Stomach (tissue), 19 donors: ENCODE results near the gene NPIPB5. TPM values are rescaled to one million over a fixed set of nuclear protein-coding genes. Genes with fewer than 3 reads are reported as not detected.
"Not testable (repeated sequence)": the region's sequence is repeated elsewhere in the genome, so short reads cannot be mapped to it uniquely, and the experiment has no call there.

Experiments
- DNase-seq, 2 donors: peaks; one replicate each; pipeline versions ENCODE4 v3.0.0 to v3.0.0-alpha.2; 2013 to 2019
- H3K27ac ChIP-seq, 5 donors: fragments of 200-600 bp in 4 of 5; sonication (generic) in 4 of 5; one replicate each; pipeline ENCODE4 v1.5.1; 2013 to 2019; ENCODE audit warnings: mild to moderate bottlenecking in 1 of 5, moderate library complexity in 1 of 5
- H3K27me3 ChIP-seq, 3 donors: fragments of 200-600 bp; sonication (generic); one replicate each; pipeline ENCODE4 v1.5.1; 2017 to 2019; ENCODE audit warnings: mixed run types in 1 of 3
- H3K36me3 ChIP-seq, 4 donors: fragments of 200-600 bp; sonication (generic); 1 replicate in 3 of 4; 2 replicates in 1 of 4; pipeline ENCODE4 v1.5.1; 2016 to 2019
- H3K4me1 ChIP-seq, 4 donors: fragments of 200-600 bp; sonication (generic); one replicate each; pipeline ENCODE4 v1.5.1; 2016 to 2019
- H3K4me3 ChIP-seq, 4 donors: fragments of 200-600 bp; sonication (generic) in 3 of 4; one replicate each; pipeline ENCODE4 v1.5.1; 2016 to 2019; ENCODE audit warnings: mild to moderate bottlenecking in 1 of 4
- H3K9me3 ChIP-seq, 4 donors: fragments of 200-600 bp; sonication (generic); one replicate each; pipeline ENCODE4 v1.5.1; 2016 to 2019
- WGBS, 5 donors: extraction: QIAGEN DNeasy Blood & Tissue Kit in 3 of 5; methylation state at CpG; one replicate each; pipeline versions ENCODE4 v1.1.5 to v1.1.7; 2013 to 2018; 5-methylcytosine and 5-hydroxymethylcytosine counted together
- intact Hi-C: fragments of 100-400 bp; cut with DNase I; formaldehyde crosslinking; loops from one replicate; pipeline ENCODE4 v1.15.1; 2023; ENCODE audit warnings: low total_unique reads
- long read RNA-seq, 10 donors: transcript quantifications; one replicate each; lab custom pipeline, GENCODE V29; 2026
- polyA plus RNA-seq, 3 donors: library from polyadenylated mRNA; stranded (reverse); fragments of 200-250 nt; gene quantifications; one replicate each; pipeline ENCODE4 v1.2.3, GENCODE V29; 2013
- total RNA-seq, 5 donors: library from RNA; depleted of rRNA; stranded (reverse); fragments of >200 nt; gene quantifications; one replicate each; pipeline versions ENCODE4 v1.1.0 to v1.2.3, GENCODE V29; 2014 to 2016
- donor health status: healthy with polysubstance abuse.
- donor health status: Bipolar disorder and iron deficiency.
- donor health status: healthy.

Gene NPIPB5
- total RNA-seq (100 to 1,000 TPM; 292 to 994 (median 445) TPM), polyA plus RNA-seq (10 to 100 TPM; 16.0 to 68.8 (median 20.8) TPM)
- long read RNA-seq, donor 1, partial matches to known transcripts = 5 of 5 reads
- long read RNA-seq, donor 1, other reads (novel, unspliced or antisense) = 0 of 5 reads
- long read RNA-seq, donor 2, partial matches to known transcripts = 5 of 7 reads
- long read RNA-seq, donor 2, other reads (novel, unspliced or antisense) = 0 of 7 reads
- long read RNA-seq, donor 3, partial matches to known transcripts = 10 of 11 reads
- long read RNA-seq, donor 3, other reads (novel, unspliced or antisense) = 0 of 11 reads
- long read RNA-seq, donor 4, partial matches to known transcripts = 0 of 1 reads
- long read RNA-seq, donor 4, other reads (novel, unspliced or antisense) = 0 of 1 reads
- long read RNA-seq, donor 5, partial matches to known transcripts = 0 of 1 reads
- long read RNA-seq, donor 5, other reads (novel, unspliced or antisense) = 0 of 1 reads
- long read RNA-seq, donor 6, partial matches to known transcripts = 0 of 6 reads
- long read RNA-seq, donor 6, other reads (novel, unspliced or antisense) = 0 of 6 reads
- long read RNA-seq, donor 7 = 0 reads
- long read RNA-seq, donor 8, partial matches to known transcripts = 0 of 2 reads
- long read RNA-seq, donor 8, other reads (novel, unspliced or antisense) = 0 of 2 reads
- long read RNA-seq, donor 9, partial matches to known transcripts = 0 of 1 reads
- long read RNA-seq, donor 9, other reads (novel, unspliced or antisense) = 0 of 1 reads
- long read RNA-seq, donor 10, partial matches to known transcripts = 0 of 1 reads
- long read RNA-seq, donor 10, other reads (novel, unspliced or antisense) = 0 of 1 reads

DNA sequence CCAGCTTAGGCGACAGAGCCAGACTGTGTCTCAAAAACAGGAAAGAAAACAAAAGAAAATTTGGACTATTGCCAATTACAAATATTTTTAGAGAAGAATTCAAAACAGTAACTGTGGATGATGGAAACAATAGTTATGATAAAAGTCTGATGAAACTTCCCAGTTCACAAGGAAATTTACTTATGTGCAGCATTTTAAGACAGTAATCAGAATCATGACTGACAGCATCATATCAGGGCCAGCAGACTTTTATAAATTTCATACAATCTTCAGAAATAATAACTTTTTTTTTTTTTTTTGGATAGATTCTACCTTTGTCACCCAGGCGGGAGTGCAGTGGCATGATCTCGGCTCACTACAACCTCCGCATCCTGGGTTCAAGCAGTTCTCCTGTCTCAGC lies at the start of gene NPIPB5:
Gene NPIPB5 (plus strand): TSS at position 301 of the 400 bp plus-strand sequence. CDS start 2,911 bp downstream, outside the sequence.
- DNase-seq, intact Hi-C loops, H3K36me3 ChIP-seq, H3K9me3 ChIP-seq, H3K4me1 ChIP-seq, H3K4me3 ChIP-seq, H3K27me3 ChIP-seq, H3K27ac ChIP-seq: not testable (repeated sequence)
- WGBS, 5 donors = no CpG with 5 or more reads among the region's 4 CpGs

DNA sequence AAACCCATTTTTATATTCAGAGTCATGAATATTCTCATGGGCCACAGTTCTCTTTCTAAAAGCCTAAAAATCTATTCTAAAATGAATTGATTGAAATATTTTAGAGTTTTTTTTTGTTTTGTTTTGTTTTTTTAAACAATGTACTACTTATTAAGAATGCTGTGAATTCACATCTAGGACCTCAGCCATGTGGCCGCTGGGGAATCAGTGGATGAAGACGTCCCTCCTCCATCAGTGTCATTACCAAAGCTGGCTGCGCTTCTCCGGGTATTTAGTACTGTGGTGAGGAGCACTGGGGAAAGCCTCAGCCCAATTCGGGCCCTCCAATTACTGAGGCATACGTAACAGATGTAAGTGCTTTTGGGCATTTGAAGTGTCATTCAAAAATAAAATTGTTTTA lies 41.8 kb upstream of the NPIPB5 start:
- WGBS, 5 donors = 89 to 93% (median 91%) methylated on average over 3 to 4 of the region's 6 CpGs; no CpG with 5 or more reads in 1 of the 5 donors
- H3K9me3 ChIP-seq, DNase-seq, H3K4me1 ChIP-seq, H3K36me3 ChIP-seq, H3K27ac ChIP-seq, intact Hi-C loops, H3K27me3 ChIP-seq, H3K4me3 ChIP-seq: not testable (repeated sequence)

DNA sequence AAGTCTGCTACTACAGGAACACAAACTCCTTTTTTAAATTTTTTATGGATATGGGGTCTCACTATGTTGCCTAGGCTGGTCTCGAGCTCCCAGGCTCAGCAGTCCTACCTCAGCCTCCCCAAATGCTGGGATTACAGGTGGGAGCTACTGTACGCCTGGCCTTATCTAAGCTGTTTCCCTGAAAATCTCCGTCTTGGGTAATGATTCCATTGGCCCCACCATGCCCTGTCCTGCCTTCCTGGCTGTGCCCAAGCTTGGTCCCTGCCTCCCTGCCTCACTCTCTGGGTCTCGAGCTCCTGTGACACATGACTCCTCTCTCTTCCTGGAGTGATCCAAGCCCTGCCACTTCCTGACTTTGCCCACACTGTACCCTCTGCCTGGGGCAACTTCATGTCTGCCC lies 27.3 kb downstream of the NPIPB5 start:
- H3K9me3 ChIP-seq, H3K36me3 ChIP-seq, H3K4me3 ChIP-seq, DNase-seq, H3K4me1 ChIP-seq, intact Hi-C loops, H3K27ac ChIP-seq, H3K27me3 ChIP-seq: not testable (repeated sequence)
- 68 to 87% (median 80%) methylated on average over 4 of the region's 4 CpGs for WGBS, 5 donors

GRCh38 chr16:22544809-22545208 lies 34.1 kb downstream of the NPIPB5 start:
- WGBS, 5 donors = 50 to 88% (median 72%) methylated on average over 1 to 2 of the region's 2 CpGs; no CpG with 5 or more reads in 1 of the 5 donors
- intact Hi-C loops, H3K9me3 ChIP-seq, H3K27ac ChIP-seq, H3K36me3 ChIP-seq, H3K4me3 ChIP-seq, DNase-seq, H3K4me1 ChIP-seq, H3K27me3 ChIP-seq: not testable (repeated sequence)

- H3K36me3 ChIP-seq, H3K4me3 ChIP-seq, intact Hi-C loops, H3K4me1 ChIP-seq, DNase-seq, H3K9me3 ChIP-seq, H3K27me3 ChIP-seq, H3K27ac ChIP-seq: not testable (repeated sequence)
- WGBS, 5 donors = 77 to 94% (median 81%) methylated on average over 2 of the region's 2 CpGs
Measured at GRCh38 chr16:22546630-22547029, 35.9 kb downstream of the NPIPB5 start.

DNA sequence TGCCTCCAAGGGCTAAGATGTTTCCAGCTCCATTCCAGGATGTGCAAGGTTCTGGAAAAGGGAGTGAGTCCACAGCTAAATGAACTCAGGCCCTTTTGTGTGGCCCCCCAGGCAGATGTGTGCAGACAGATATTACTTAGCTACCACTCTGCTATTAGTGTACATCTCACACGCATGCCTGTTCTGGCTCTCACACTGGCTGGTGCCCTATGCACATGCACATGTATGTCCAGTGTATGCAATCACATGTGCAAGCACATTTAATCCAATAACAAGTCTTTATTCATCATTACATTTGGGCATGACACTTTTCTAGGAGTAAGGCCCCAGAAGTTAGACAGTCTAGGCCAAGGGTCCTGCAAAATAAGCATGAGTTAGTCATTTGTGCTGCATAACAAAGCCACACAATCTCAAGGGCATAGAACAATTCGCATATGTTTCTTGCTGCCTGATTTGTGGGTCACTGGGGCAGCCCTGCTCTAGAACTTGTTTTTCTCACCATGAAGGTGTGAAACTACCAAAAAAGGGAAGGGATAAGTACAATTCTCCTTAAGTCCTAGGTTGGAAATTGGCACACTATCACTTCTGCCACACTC lies 36.6 kb downstream of the NPIPB5 start:
- H3K4me1 ChIP-seq, H3K4me3 ChIP-seq, H3K9me3 ChIP-seq, H3K36me3 ChIP-seq, intact Hi-C loops, H3K27ac ChIP-seq, H3K27me3 ChIP-seq, DNase-seq: not testable (repeated sequence)
- WGBS, 5 donors = 91 to 100% (median 96%) methylated on average over 2 of the region's 2 CpGs

- 96 to 100% (median 97%) methylated on average over 5 to 6 of the region's 6 CpGs for WGBS, 5 donors
- DNase-seq, intact Hi-C loops: not testable (repeated sequence)
Measured at GRCh38 chr16:22549853-22550252, 39.2 kb downstream of the NPIPB5 start.

GRCh38 chr16:22551143-22551542 lies 40.5 kb downstream of the NPIPB5 start:
- not testable (repeated sequence) for DNase-seq, H3K4me3 ChIP-seq
- 80 to 85% (median 84%) methylated on average over 5 to 10 of the region's 10 CpGs for WGBS, 5 donors

More at GRCh38 chr16:22549853-22550252, 39.2 kb downstream of the NPIPB5 start:
- not testable (repeated sequence) for H3K27ac ChIP-seq, H3K9me3 ChIP-seq, H3K4me3 ChIP-seq, H3K36me3 ChIP-seq, H3K27me3 ChIP-seq, H3K4me1 ChIP-seq

DNA sequence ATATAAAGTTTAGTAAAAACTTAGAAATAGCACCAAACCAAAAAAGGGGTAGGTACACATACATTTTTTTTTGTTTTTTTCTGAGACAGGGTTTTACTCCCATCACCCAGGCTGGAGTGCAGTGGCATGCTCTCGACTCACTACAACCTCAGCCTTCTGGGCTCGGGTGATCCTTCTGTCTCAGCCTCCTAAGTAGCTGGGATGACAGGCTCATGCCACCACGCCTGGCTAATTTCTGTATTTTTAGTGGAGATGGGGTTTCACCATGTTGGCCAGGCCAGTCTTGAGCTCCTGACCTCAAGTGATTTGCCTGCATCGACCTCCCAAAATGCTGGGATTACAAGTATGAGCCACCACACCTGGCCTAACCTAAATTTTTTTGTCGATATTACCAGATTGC lies 41.0 kb downstream of the NPIPB5 start:
- H3K4me1 ChIP-seq, H3K36me3 ChIP-seq, H3K27ac ChIP-seq, H3K27me3 ChIP-seq, H3K4me3 ChIP-seq, DNase-seq, intact Hi-C loops, H3K9me3 ChIP-seq: not testable (repeated sequence)
- 87 to 89% (median 89%) methylated on average over 5 of the region's 5 CpGs for WGBS, 5 donors

More at GRCh38 chr16:22551143-22551542, 40.5 kb downstream of the NPIPB5 start:
- H3K27me3 ChIP-seq, intact Hi-C loops, H3K9me3 ChIP-seq, H3K27ac ChIP-seq, H3K4me1 ChIP-seq, H3K36me3 ChIP-seq: not testable (repeated sequence)

- intact Hi-C loops, DNase-seq, H3K27me3 ChIP-seq, H3K4me1 ChIP-seq, H3K27ac ChIP-seq, H3K4me3 ChIP-seq, H3K9me3 ChIP-seq, H3K36me3 ChIP-seq: not testable (repeated sequence)
- WGBS, 5 donors = no CpG with 5 or more reads among the region's 7 CpGs
Measured at GRCh38 chr16:22556759-22557158, 46.1 kb downstream of the NPIPB5 start.
